ENCODE measurements around the gene FAM163B.

- TF ChIP-seq CTCF (conservative IDR thresholded peaks at IDR 0.05 in 1 of 2, IDR thresholded peaks at IDR 0.05 in 1 of 2; ENCODE audit: extremely low read depth in 1 of 2, insufficient read depth in 1 of 2, low read depth in 1 of 2, low read length in 2 of 2): no peak
- TF ChIP-seq EZH2 (IDR thresholded peaks at IDR 0.05; ENCODE audit: borderline replicate concordance, low read length): no peak
Observed at GRCh38 chr9:133590231-133590855, 18.8 kb downstream of the FAM163B start.

All from mammary epithelial cell (primary cell).